Osteoblast (primary cell): Measurements from ENCODE around the gene SLC9A3. TPM values are rescaled to one million over a fixed set of nuclear protein-coding genes. Genes with fewer than 3 reads are reported as not detected.

Experiments used
- DNase-seq: peaks from one replicate; pipeline ENCODE4 v3.0.0; 2011; ENCODE audit warnings: low spot score, mixed read lengths; ENCODE audit not compliant: insufficient read length; ENCODE audit errors: missing footprints
- H2AFZ ChIP-seq: 2 replicates; pipeline ENCODE4 v1.6.0; 2011; ENCODE audit warnings: mild to moderate bottlenecking, low read length
- H3K27ac ChIP-seq: 2 replicates; pipeline ENCODE4 v1.5.1; 2011; ENCODE audit warnings: mild to moderate bottlenecking, low read depth, low read length, moderate library complexity
- H3K27me3 ChIP-seq: 2 replicates; pipeline ENCODE4 v1.6.0; 2012; ENCODE audit warnings: mild to moderate bottlenecking, control low read depth, inconsistent platforms, low read length, moderate library complexity; ENCODE audit not compliant: insufficient read depth
- H3K36me3 ChIP-seq: 2 replicates; pipeline ENCODE4 v1.5.1; 2011; ENCODE audit warnings: mild to moderate bottlenecking, low read length, control low read depth, moderate library complexity; ENCODE audit not compliant: insufficient read depth
- H3K4me1 ChIP-seq: 2 replicates; pipeline ENCODE4 v1.5.1; 2011; ENCODE audit warnings: mild to moderate bottlenecking, low read length, control low read depth, moderate library complexity; ENCODE audit not compliant: insufficient read depth
- H3K4me2 ChIP-seq: 2 replicates; pipeline ENCODE4 v1.6.0; 2011; ENCODE audit warnings: mild to moderate bottlenecking, low read length; ENCODE audit not compliant: insufficient read depth
- H3K4me3 ChIP-seq: fragments of 200-600 bp; sonication (generic); 3 replicates; pipeline ENCODE4 v1.5.1; 2012; ENCODE audit warnings: mild to moderate bottlenecking, low read length, inconsistent platforms; ENCODE audit not compliant: insufficient read depth
- H3K79me2 ChIP-seq: 2 replicates; pipeline ENCODE4 v1.6.0; 2012; ENCODE audit warnings: mild to moderate bottlenecking, low read length, control low read depth, inconsistent platforms; ENCODE audit not compliant: insufficient read depth
- H3K9me3 ChIP-seq: 2 replicates; pipeline ENCODE4 v1.5.1; 2011; ENCODE audit warnings: low read depth, low read length, control low read depth
- H4K20me1 ChIP-seq: 2 replicates; pipeline ENCODE4 v1.6.0; 2012; ENCODE audit warnings: mild to moderate bottlenecking, low read length, control low read depth; ENCODE audit not compliant: insufficient read depth
- total RNA-seq: library from RNA; depleted of rRNA; stranded (reverse); fragments of >200 nt; gene quantifications from 2 replicates; pipeline ENCODE4 v1.2.3, GENCODE V29; 2012
- TF ChIP-seq, protein P1 (sequence below): IDR thresholded peaks from 2 replicates; pipeline ENCODE4 v1.5.1; 2011; ENCODE audit warnings: mild to moderate bottlenecking, low read depth, low read length, moderate library complexity; ENCODE audit errors: extremely low read depth

SLC9A3 gene
- total RNA-seq, 1 donor = 1.4 TPM

DNA sequence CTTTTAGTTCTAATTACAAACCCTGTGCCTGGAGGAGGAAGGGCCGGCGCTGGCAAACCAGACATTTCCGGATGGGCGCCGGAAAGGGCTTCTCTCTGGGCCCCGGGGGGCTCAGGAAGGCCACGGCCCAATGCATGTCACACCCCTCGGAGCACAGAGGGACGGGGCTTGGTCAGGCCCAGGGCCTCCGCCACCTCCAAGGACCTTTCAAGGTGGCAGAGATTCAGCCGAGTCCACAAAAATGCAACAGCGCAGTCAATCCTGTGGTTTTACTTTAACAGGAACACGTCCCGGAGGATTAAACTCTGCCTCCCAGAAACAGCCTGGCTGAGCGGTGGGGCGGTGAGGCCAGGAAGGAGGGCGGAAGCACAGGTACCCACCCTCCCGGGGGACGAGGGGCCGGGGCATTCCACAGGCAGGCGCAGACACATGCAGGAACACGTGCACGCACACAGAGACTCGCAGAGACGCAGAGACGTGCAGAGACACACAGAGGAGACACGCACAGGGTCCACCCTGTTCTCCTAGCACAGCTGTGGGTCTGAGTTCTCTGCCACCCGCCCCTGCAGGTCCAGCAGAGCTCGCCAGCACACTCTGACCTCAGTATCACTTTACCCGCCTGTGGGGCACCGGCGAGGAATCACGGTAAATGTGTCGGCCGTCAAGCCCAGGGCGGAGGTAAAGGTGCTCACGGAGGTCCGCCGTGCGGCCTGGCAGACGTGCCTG, 23.0 kb downstream of the SLC9A3 start:
- TF ChIP-seq, protein P1, sequence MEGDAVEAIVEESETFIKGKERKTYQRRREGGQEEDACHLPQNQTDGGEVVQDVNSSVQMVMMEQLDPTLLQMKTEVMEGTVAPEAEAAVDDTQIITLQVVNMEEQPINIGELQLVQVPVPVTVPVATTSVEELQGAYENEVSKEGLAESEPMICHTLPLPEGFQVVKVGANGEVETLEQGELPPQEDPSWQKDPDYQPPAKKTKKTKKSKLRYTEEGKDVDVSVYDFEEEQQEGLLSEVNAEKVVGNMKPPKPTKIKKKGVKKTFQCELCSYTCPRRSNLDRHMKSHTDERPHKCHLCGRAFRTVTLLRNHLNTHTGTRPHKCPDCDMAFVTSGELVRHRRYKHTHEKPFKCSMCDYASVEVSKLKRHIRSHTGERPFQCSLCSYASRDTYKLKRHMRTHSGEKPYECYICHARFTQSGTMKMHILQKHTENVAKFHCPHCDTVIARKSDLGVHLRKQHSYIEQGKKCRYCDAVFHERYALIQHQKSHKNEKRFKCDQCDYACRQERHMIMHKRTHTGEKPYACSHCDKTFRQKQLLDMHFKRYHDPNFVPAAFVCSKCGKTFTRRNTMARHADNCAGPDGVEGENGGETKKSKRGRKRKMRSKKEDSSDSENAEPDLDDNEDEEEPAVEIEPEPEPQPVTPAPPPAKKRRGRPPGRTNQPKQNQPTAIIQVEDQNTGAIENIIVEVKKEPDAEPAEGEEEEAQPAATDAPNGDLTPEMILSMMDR = no peak
- no peaks in the 10 kb centered on the region for H3K79me2 ChIP-seq
- H3K4me2 ChIP-seq = peak overlapping the region; percentile 56
- H3K36me3 ChIP-seq = no peaks in the 10 kb centered on the region
- H3K27ac ChIP-seq = no peak overlapping the region
- H3K27me3 ChIP-seq = peaks cover 40% of the 10 kb centered on the region
- no peaks in the 10 kb centered on the region for H4K20me1 ChIP-seq
- H3K4me1 ChIP-seq = peaks cover 11% of the 10 kb centered on the region
- H2AFZ ChIP-seq = peak overlapping the region; percentile 35
- peak; percentile 91 for DNase-seq
- H3K4me3 ChIP-seq = peak overlapping the region; percentile 42
- no peaks in the 10 kb centered on the region for H3K9me3 ChIP-seq

DNA sequence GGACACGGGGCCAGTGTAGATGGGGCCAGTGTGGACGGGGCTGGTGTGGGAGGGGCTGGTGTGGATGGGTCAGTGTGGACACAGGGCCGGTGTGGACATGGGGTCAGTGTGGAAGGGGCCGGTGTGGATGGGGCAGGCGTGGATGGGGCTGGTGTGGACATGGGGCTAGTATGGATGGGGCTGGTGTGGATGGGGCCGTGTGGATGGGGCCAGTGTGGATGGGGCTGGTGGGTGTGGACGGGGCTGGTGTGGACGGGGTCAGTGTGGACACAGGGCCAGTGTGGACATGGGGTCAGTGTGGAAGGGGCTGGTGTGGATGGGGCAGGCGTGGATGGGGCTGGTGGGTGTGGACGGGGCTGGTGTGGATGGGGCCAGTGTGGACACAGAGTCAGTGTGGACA, 23.8 kb downstream of the SLC9A3 start:
- Histone ChIP-seq H3K79me2 (no peaks in the 10 kb centered on the region), H2AFZ (no peak overlapping the region), H3K4me1 (peaks cover 11% of the 10 kb centered on the region), H4K20me1 (no peaks in the 10 kb centered on the region), H3K4me3 (no peak overlapping the region), H3K4me2 (no peak overlapping the region), H3K36me3 (no peaks in the 10 kb centered on the region), H3K27me3 (peaks cover 41% of the 10 kb centered on the region), H3K9me3 (no peaks in the 10 kb centered on the region), H3K27ac (no peak overlapping the region)
- DNase-seq = no peak
- TF ChIP-seq, protein P1 = no peak

DNA sequence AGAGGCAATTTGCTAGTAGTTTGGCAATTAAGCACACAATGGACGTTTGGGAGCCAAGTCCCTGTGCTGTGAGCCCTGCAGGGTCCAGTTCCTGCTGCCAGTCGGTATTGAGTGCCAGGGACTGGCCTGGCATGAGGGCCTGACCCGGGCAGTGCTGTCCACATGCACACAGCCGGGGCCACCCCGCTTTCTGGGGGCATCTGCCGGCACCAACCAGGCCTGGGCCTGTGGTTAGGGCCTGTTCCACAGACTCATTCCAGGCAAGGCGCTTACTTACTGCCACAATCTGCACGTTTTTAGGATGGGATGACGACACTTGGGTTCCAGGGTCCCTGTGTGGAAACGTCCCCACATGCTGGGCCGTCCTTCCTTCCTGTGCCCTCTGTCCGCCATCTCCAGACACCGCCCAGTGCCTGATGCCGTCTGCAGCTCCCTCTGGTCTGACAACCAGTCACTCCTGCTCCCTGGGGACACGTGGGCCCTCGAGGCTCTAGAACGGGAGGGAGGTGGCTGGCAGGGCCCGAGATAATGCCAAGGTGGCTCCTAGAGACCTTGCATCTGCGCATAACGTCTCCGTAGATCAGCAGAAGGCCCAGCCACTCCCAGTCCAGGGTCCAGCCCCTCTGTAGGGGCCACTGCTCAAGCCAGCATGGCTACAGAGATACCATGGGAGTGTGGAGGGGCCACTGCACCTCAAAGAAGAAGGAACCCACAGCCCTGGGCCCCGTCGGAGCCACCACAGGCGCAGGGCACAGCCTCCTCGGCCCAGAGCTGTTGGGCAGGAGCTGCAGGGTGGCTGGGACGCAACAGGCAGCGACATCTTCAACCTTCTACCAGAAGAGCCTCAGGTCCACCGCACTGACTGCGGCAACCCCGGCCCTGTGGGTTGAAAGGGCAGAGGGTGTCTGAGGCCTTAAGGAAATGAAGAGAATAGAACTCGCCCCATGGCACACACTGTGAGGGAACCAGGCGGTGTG, 24.7 kb downstream of the SLC9A3 start:
- Histone ChIP-seq H4K20me1 (no peaks in the 10 kb centered on the region), H3K9me3 (no peaks in the 10 kb centered on the region), H3K27me3 (peaks cover 37% of the 10 kb centered on the region), H3K4me1 (peaks cover 11% of the 10 kb centered on the region), H3K4me3 (no peak overlapping the region), H3K79me2 (no peaks in the 10 kb centered on the region), H3K36me3 (no peaks in the 10 kb centered on the region), H3K27ac (no peak overlapping the region), H3K4me2 (no peak overlapping the region), H2AFZ (no peak overlapping the region)
- DNase-seq = peak; percentile 91
- TF ChIP-seq, protein P1 = no peak
